HG02610 (cell line): Measurements from ENCODE around the gene EPHA8.

Experiments used
- ATAC-seq: cut with Tn5 transposase; IDR thresholded peaks from one replicate; pipeline ENCODE4 v1.9.1; 2021; ENCODE audit warnings: mild to moderate bottlenecking, moderate library complexity; ENCODE audit not compliant: unreplicated experiment

The EPHA8 gene

GRCh38 chr1:22563671-22564602 lies 648 bp downstream of the EPHA8 start:
- no peak for ATAC-seq

- no peak for ATAC-seq
Observed at GRCh38 chr1:22566161-22566560, 2.9 kb downstream of the EPHA8 start.

- no peak for ATAC-seq
Observed at GRCh38 chr1:22567197-22567596, 3.9 kb downstream of the EPHA8 start.

GRCh38 chr1:22567994-22568393 lies 4.7 kb downstream of the EPHA8 start:
- no peak for ATAC-seq

- no peak for ATAC-seq
Observed at GRCh38 chr1:22569269-22569668, 6.0 kb downstream of the EPHA8 start.

GRCh38 chr1:22570140-22570909 lies 7.0 kb downstream of the EPHA8 start:
- ATAC-seq, result no peak

- ATAC-seq, result no peak
Observed at GRCh38 chr1:22572818-22573217, 9.5 kb downstream of the EPHA8 start.

GRCh38 chr1:22573237-22573636 lies 9.9 kb downstream of the EPHA8 start:
- ATAC-seq, result no peak

- no peak for ATAC-seq
Observed at GRCh38 chr1:22575532-22576149, 12.4 kb downstream of the EPHA8 start.

- ATAC-seq, result no peak
Observed at GRCh38 chr1:22576150-22576544, 12.9 kb downstream of the EPHA8 start.

GRCh38 chr1:22576617-22577016 lies 13.3 kb downstream of the EPHA8 start:
- no peak for ATAC-seq

GRCh38 chr1:22578732-22579361 lies 15.6 kb downstream of the EPHA8 start:
- ATAC-seq, result no peak

GRCh38 chr1:22579541-22580155 lies 16.4 kb downstream of the EPHA8 start:
- ATAC-seq, result no peak

- ATAC-seq, result no peak
Observed at GRCh38 chr1:22582661-22583635, 19.7 kb downstream of the EPHA8 start.

- no peak for ATAC-seq
Observed at GRCh38 chr1:22584001-22584562, 20.8 kb downstream of the EPHA8 start.

GRCh38 chr1:22584970-22585369 lies 21.7 kb downstream of the EPHA8 start:
- no peak for ATAC-seq

- no peak for ATAC-seq
Observed at GRCh38 chr1:22585471-22585870, 22.2 kb downstream of the EPHA8 start.

- ATAC-seq, result no peak
Observed at GRCh38 chr1:22586356-22587130, 23.3 kb downstream of the EPHA8 start.
